Measurements from ENCODE around the gene TNFRSF17. TPM values are rescaled to one million over a fixed set of nuclear protein-coding genes. Genes with fewer than 3 reads are reported as not detected.

Gene TNFRSF17
- total and polyA plus RNA-seq, 2 experiments from 2014 or later, result not detected

DNA sequence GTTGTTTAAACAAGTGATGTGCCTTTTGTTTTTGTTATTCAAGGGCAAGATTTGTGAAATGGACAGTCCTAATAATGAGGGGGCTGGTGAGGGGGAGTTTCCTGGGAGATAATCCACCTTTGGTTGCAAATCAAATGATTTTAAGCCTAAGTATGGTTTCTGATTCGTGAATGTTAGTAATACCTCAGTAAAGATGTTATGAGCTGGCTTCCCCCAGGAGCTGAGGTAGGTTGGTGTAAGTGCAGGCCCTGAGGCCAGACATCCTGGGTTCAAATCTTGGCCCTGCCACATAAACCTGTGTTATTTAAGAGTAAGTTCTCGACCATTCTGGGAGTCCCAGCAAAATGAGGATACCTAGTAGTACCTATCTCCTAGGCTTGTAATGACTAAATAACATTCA lies 13.1 kb downstream of the TNFRSF17 start:
- TF ChIP-seq EZH2phosphoT487 (IDR thresholded peaks at IDR 0.05; ENCODE audit: insufficient read depth, low read depth) (no peak), EZH2 (IDR thresholded peaks at IDR 0.05; ENCODE audit: insufficient read depth, poor library complexity, severe bottlenecking) (no peak)
- H3K4me1 ChIP-seq (ENCODE audit: insufficient read depth), result peaks cover 13% of the 10 kb centered on the region
- in situ Hi-C loops (cut with MboI), result no loop called here
- peak overlapping the region; percentile 92 for H3K4me2 ChIP-seq (ENCODE audit: unreplicated experiment)
- peak overlapping the region; percentile 99 for H3K4me3 ChIP-seq
- peak overlapping the region; percentile 89 for H2AFZ ChIP-seq
- peaks cover 21% of the 10 kb centered on the region for H3F3A ChIP-seq (ENCODE audit: insufficient read depth)
- H3K27ac ChIP-seq, result peak overlapping the region; percentile 93
- peaks cover 69% of the 10 kb centered on the region for H3K79me2 ChIP-seq (ENCODE audit: insufficient read depth)
- peak overlapping the region; percentile 92 for H3K9ac ChIP-seq
- peak; percentile 36 for DNase-seq
- no peaks in the 10 kb centered on the region for H3K27me3 ChIP-seq (replicated peaks; ENCODE audit: insufficient read depth)
- H4K20me1 ChIP-seq (ENCODE audit: insufficient read depth), result no peaks in the 10 kb centered on the region
- WGBS, 2 experiments (ENCODE audit: low coverage in 1 of 2, low lambda C conversion rate in 2 of 2, missing lambda C conversion rate in 2 of 2), result 12 to 30% methylated on average over 2 of the region's 2 CpGs
- H3K36me3 ChIP-seq (ENCODE audit: low read depth), result no peaks in the 10 kb centered on the region
- H3K9me2 ChIP-seq (ENCODE audit: insufficient read depth), result no peaks in the 10 kb centered on the region
- no peaks in the 10 kb centered on the region for H3K9me3 ChIP-seq (ENCODE audit: low read depth)

DNA sequence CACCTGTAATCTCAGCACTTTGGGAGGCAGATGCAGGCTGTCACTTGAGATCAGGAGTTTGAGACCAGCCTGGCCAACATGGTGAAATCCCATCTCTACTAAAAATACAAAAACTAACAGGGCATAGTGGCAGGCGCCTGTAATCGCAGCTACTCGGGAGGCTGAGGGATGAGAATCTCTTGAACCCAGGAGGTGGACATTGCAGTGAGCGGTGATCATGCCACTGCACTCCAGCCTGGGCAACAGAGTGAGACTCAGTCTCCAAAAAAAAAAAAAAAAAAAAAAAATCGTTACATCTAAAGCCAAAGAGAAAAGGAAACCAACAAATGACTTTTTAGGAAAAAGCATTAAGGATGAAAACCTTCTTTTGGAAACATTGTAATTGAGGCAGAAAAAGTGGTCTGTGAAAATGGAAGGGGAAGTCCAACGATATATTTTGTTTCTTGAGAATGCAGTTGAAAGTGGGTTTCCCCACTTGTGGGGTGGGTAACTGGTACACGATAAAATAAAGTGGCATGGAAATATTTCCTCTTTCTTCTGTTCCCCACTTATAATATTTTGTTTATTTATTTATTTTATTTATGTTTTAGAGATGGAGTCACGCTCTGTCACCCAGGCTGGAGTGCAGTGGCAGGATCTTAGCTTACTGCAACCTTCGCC lies 14.1 kb downstream of the TNFRSF17 start:
- H3K27ac ChIP-seq, result peak overlapping the region; percentile 93

DNA sequence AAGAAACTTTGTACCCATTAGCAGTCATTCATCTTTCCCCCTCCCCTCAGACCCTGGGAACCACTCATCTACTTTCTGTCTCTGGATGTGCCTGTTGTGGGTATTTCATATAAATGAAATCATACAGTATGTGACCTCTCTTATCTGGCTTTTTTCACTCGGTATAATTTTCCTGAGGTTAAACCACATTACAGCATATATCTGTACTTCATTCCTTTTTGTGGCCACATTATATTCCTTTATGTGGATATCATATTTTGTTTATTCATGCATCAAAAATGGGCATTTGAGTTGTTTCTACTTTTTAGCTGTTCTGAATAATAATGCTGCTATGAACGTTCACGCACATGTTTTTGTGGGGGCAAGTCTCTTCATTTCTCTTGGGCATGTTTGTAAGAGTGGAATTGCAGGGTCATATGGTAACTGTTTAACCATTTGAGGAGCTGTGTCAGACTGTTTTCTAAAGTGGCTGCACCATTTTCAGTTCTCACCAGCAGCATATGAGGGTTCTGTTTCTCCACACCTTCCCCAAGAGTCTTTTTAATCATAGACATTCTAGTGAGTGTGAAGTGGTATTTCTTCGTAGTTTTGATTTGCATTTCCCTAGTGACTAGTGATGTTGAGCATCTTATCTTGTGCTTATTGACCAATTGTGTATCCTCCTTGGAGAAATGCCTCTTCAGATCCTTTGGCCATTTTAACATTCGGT lies 15.3 kb downstream of the TNFRSF17 start:
- H3K4me1 ChIP-seq (ENCODE audit: insufficient read depth), result peaks cover 13% of the 10 kb centered on the region
- no peaks in the 10 kb centered on the region for H4K20me1 ChIP-seq (ENCODE audit: insufficient read depth)
- no peak overlapping the region for H3K4me2 ChIP-seq (ENCODE audit: unreplicated experiment)
- H3K9me3 ChIP-seq (ENCODE audit: low read depth), result no peaks in the 10 kb centered on the region
- no peak overlapping the region for H3K4me3 ChIP-seq
- H3K27ac ChIP-seq, result no peak overlapping the region
- no peak for DNase-seq
- H3F3A ChIP-seq (ENCODE audit: insufficient read depth), result peaks cover 21% of the 10 kb centered on the region
- TF ChIP-seq EZH2phosphoT487 (IDR thresholded peaks at IDR 0.05; ENCODE audit: insufficient read depth, low read depth) (no peak), EZH2 (IDR thresholded peaks at IDR 0.05; ENCODE audit: insufficient read depth, poor library complexity, severe bottlenecking) (no peak)
- H3K36me3 ChIP-seq (ENCODE audit: low read depth), result no peaks in the 10 kb centered on the region
- H3K9me2 ChIP-seq (ENCODE audit: insufficient read depth), result no peaks in the 10 kb centered on the region
- no peaks in the 10 kb centered on the region for H3K27me3 ChIP-seq (replicated peaks; ENCODE audit: insufficient read depth)
- no peak overlapping the region for H2AFZ ChIP-seq
- H3K79me2 ChIP-seq (ENCODE audit: insufficient read depth), result peaks cover 91% of the 10 kb centered on the region
- in situ Hi-C loops (cut with MboI), result no loop called here
- no peak overlapping the region for H3K9ac ChIP-seq
- 87 to 88% methylated on average over 5 of the region's 5 CpGs for WGBS, 2 experiments (ENCODE audit: low coverage in 1 of 2, low lambda C conversion rate in 2 of 2, missing lambda C conversion rate in 2 of 2)

More for the DNA sequence above, 14.1 kb downstream of the TNFRSF17 start:
- WGBS, 2 experiments (ENCODE audit: low coverage in 1 of 2, low lambda C conversion rate in 2 of 2, missing lambda C conversion rate in 2 of 2), result 93 to 98% methylated on average over 8 to 9 of the region's 9 CpGs
- TF ChIP-seq EZH2 (IDR thresholded peaks at IDR 0.05; ENCODE audit: insufficient read depth, poor library complexity, severe bottlenecking) (no peak), EZH2phosphoT487 (IDR thresholded peaks at IDR 0.05; ENCODE audit: insufficient read depth, low read depth) (no peak)
- peaks cover 79% of the 10 kb centered on the region for H3K79me2 ChIP-seq (ENCODE audit: insufficient read depth)
- no peak overlapping the region for H3K4me3 ChIP-seq
- no peak overlapping the region for H2AFZ ChIP-seq
- no peaks in the 10 kb centered on the region for H3K9me2 ChIP-seq (ENCODE audit: insufficient read depth)
- H3K4me2 ChIP-seq (ENCODE audit: unreplicated experiment), result no peak overlapping the region
- no peaks in the 10 kb centered on the region for H3K9me3 ChIP-seq (ENCODE audit: low read depth)
- peaks cover 21% of the 10 kb centered on the region for H3F3A ChIP-seq (ENCODE audit: insufficient read depth)
- no peaks in the 10 kb centered on the region for H3K27me3 ChIP-seq (replicated peaks; ENCODE audit: insufficient read depth)
- peaks cover 13% of the 10 kb centered on the region for H3K4me1 ChIP-seq (ENCODE audit: insufficient read depth)
- no peak for DNase-seq
- in situ Hi-C loops (cut with MboI), result no loop called here
- H3K36me3 ChIP-seq (ENCODE audit: low read depth), result no peaks in the 10 kb centered on the region
- H3K9ac ChIP-seq, result 0 out of 2 replicates have a peak overlapping the region, but pooled peaks have one; percentile 92
- H4K20me1 ChIP-seq (ENCODE audit: insufficient read depth), result no peaks in the 10 kb centered on the region

DNA sequence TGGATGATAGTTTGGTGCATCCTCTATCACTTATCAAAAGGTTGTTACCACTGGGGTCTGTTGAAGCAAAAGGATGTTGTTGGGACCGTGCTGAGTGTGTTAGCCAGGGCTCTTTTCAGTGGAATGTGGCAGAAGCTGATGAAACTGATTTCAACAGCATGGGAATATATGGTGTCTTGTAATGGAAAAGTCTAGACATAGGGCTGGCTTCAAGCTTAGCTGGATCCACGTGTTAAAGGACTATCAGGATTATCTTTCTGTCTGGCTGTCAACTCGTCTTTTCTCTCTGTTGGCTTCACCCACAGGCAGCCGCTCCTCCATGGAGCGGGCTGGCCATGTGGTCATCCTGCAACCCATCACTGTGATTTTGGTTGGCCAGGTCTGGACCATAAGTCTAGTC lies 20.2 kb downstream of the TNFRSF17 start:
- peak; percentile 41 for DNase-seq
- H3K9me2 ChIP-seq (ENCODE audit: insufficient read depth), result no peaks in the 10 kb centered on the region
- H3F3A ChIP-seq (ENCODE audit: insufficient read depth), result no peaks in the 10 kb centered on the region
- H3K9me3 ChIP-seq (ENCODE audit: low read depth), result no peaks in the 10 kb centered on the region
- H3K4me2 ChIP-seq (ENCODE audit: unreplicated experiment), result no peak overlapping the region
- H3K4me1 ChIP-seq (ENCODE audit: insufficient read depth), result no peaks in the 10 kb centered on the region
- in situ Hi-C loops (cut with MboI), result no loop called here
- no peak overlapping the region for H3K27ac ChIP-seq
- 34 to 43% methylated on average over 5 of the region's 5 CpGs for WGBS, 2 experiments (ENCODE audit: low coverage in 1 of 2, low lambda C conversion rate in 2 of 2, missing lambda C conversion rate in 2 of 2)
- peaks cover 99% of the 10 kb centered on the region for H3K79me2 ChIP-seq (ENCODE audit: insufficient read depth)
- no peak overlapping the region for H3K9ac ChIP-seq
- H3K27me3 ChIP-seq (replicated peaks; ENCODE audit: insufficient read depth), result no peaks in the 10 kb centered on the region
- H3K4me3 ChIP-seq, result no peak overlapping the region
- no peak overlapping the region for H2AFZ ChIP-seq
- H3K36me3 ChIP-seq (ENCODE audit: low read depth), result no peaks in the 10 kb centered on the region
- TF ChIP-seq EZH2 (IDR thresholded peaks at IDR 0.05; ENCODE audit: insufficient read depth, poor library complexity, severe bottlenecking), result no peak
- no peak for TF ChIP-seq EZH2phosphoT487 (IDR thresholded peaks at IDR 0.05; ENCODE audit: insufficient read depth, low read depth)
- H4K20me1 ChIP-seq (ENCODE audit: insufficient read depth), result no peaks in the 10 kb centered on the region
